ENCODE results near the gene ANK3. TPM values are rescaled to one million over a fixed set of nuclear protein-coding genes. Genes with fewer than 3 reads are reported as not detected.

Gene ANK3
- polyA plus RNA-seq, 1 donor: 179 TPM

DNA sequence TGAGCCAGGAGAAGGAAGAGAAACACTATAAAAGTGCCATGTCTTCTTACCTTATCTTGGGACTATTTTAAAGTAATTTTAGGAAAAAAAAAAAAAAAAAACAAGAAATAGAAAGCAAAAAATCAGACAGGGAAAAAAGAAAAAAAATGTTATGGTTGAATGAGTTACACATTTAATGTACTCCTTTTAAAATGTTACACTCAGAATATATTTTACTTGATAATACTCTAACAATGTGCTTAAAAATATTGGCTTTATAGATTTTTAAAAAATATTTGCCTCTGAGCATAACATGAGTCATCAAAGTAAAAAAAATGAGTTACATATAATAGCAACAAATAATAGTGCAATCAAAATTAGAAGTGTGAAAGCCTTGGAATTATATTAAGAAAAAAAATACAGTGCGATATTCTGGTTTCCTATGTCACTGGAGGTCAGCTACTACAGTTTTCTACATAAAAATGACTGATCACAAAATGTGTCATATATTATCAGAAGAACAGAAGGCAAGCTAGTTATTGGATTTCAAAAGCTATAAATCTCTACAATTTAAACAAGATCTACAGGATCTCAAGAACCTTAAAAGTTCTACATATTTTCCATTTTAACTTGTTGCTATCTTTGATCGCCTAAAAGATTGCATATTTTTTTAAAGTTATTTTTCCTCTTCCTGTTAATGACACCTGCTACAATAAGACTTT is 252.2 kb downstream of the ANK3 start:
- DNase-seq: no peak

GRCh38 chr10:60135020-60135419 is 254.7 kb downstream of the ANK3 start:
- no peak for DNase-seq

GRCh38 chr10:60134548-60134947 is 255.1 kb downstream of the ANK3 start:
- DNase-seq: no peak

DNA sequence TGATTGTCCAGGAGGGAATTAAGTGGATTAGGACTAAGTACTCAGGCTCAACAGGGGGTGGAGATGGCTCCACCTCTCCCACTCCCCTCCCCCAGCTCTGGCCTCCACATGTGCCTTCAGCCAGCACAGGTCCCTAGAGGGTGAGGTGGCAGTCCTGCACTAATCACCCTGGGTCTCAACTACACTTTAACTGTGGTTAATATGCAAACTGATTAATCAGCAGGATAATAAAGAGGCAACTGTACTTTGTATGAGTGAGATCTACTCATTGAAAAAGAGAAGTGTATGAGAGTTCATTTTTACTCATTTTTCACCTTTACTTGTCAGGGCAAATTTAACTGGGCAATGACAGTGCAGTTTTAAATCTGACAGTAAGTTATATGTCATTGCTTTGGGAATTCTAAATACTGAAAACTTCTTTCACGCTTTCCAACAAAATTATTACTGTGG is 259.5 kb downstream of the ANK3 start:
- DNase-seq: no peak

GRCh38 chr10:60125895-60126294 is 263.8 kb downstream of the ANK3 start:
- DNase-seq: no peak

GRCh38 chr10:60124536-60124935 is 265.1 kb downstream of the ANK3 start:
- DNase-seq: no peak

DNA sequence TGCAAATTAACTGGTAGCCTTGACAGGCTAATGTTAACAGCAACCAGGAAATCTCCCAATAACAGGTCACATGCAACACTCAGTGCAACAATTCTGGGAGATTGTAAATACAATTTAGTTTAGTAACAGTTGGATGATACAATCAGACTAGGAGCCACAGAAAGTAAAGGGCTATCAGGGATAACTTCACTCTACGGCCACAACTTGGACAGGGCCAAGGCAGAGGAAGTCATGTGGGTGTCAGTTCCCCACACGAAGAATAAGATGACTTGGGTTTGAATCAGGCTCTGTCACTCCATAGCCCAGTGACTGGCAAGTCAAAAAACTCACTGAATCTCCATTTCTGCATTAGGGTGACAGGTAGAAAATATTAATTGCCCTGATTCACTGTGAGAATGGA is 266.0 kb downstream of the ANK3 start:
- DNase-seq: no peak

DNA sequence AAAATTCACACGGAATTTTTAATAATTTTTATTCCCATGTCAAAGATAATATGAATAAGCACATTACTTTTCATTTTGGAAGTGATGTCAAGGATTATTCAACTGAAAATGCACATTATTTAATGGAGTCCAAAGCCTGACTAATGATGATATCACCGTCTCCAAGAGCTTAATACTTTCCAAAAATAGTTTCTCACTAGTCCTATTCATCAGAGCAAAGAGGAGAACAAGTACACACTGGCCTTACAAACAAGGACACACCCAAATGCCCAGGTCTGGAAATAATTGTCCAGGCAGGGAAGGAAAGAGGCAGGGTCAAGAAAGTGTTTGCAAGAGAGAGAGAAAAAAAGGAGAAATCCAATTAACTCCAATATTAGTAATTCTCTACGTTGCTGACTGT is 266.5 kb downstream of the ANK3 start:
- no peak for DNase-seq

GRCh38 chr10:60122190-60122589 is 267.5 kb downstream of the ANK3 start:
- DNase-seq: no peak

DNA sequence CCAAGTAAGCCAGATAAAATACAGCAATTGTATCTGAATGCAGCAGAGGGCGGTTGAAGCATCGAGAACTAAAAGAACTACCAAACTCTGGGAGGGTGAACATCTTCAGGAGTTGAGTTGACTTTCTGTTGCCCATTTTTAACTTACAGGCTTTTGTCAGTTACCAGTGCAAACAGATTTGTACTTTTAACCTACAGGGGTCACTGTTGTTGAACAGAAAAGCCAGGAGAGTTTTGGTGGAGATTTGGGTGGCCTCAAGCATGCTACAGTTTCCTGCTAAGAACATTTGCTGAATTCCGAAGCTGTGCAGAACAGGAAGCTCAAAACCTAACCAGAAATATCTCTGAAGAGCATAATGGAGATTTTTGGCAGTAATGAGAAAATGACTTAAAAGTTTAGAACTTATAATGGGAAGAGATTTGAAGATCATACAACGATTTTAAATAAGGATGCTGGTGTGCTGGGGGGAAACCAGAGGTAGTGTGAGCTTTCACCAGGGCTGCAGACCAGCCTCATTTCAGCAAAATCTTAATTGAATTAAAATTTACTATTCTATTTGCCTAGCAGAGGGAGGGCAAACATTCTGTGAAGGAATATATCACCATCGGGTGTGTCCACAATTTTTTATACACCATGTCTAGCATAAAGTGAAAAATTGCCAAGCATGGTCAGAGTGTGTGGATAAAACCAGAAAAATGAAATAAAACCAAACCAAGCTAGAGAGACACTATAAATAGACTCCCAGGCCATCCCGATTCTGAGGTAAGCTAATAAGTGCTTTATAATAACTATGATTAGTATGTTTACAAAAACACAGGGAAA is 274.7 kb downstream of the ANK3 start:
- DNase-seq: no peak

DNA sequence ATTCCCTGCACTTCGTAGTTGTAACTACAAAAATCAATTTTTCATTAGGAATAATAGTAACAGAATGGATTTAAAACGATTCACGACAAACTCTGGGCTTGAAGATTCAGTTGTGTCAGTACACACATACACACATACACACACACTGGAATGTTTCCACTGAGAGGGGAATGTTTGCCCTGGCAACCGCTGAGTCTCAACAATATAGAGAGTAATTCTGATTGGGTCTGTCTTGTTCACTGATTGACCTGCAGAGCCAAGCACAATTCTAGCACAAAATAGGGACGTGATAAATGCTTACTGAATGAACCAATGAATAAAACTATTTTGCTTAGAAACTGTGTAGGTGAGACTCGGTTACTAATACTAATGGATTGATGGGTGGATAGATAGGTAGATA is 278.9 kb downstream of the ANK3 start:
- no peak for DNase-seq

GRCh38 chr10:60107308-60107976 is 282.2 kb downstream of the ANK3 start:
- no peak for DNase-seq

DNA sequence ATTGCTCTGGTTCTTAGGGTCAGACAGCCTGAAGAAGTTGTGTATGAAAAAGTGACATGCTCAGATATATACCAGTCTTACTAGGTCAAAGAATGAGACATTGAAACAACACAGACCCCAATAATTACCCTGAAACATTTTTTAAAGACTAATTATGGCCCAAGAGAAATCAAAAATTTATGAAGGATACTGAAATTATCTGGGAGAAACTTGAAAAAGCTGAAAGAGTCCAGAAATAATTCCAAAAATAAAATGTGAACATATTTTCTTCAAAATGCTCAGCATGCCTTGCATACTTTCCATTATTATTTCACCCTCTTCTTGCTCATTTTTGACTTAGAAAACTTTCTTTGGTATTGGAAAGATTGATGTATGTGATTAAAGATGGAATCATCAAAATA is 284.4 kb downstream of the ANK3 start:
- DNase-seq: no peak

DNA sequence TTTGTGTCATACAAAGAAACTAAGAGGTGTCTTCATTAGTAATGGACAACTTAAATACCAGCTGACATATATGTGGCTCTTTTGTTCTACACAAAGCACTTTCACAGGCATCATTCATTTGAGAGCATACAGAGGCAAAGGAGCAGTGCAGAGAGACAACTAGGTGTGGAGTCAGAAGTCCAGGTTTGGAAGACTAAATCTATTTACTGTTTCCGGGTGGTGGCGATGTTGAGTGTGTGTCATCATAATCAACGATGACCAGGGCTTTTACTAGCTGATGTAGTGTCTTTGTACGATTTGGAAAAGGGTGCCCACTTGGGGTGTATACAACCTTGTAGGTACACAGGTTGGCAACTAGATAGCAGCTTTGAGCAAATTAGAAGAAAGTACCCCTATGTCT is 287.9 kb downstream of the ANK3 start:
- DNase-seq: no peak

GRCh38 chr10:60099998-60100747 is 289.5 kb downstream of the ANK3 start:
- DNase-seq: peak; percentile 73

DNA sequence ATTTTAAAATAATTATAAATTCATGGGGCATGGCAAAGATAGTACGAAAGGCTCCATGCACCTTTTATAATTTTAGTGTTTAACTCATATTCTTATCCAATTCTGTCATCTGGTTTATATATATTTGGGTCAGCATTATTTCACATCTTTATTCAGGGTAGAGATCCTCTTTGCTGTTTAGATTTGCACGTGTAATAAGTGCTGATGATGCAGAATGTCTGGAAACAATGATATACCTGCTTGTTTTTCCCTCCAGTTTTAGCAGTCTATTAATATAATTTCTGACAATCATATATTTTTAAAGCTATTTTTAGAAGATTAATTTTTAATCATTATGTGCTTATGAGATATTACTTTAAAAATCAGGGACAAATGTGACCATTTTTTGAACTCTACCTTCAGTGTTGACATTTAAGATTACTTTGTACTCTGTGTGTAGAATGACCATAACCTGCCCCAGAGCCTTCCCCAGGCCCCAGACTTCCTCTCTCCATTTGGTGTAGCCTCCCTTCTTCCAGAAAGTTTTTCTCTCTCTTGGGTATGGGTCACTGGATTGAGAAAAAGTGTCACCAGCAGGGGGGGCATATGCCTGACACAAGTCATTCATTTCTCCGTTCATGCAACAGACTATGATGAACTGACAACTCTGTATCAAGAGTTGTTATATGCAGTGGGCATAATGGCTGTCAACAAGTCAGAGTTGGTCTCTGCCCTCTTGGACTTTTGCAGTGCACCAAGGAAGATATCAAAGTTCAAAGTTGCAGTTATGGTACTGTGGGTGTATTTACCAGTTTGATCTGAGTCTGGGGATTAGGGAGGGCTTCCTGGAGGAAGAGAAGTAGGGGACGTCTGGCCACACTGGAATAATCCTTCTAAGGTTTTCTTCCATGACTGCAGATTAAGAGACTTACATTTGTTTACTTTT is 290.7 kb downstream of the ANK3 start:
- no peak for DNase-seq

- no peak for DNase-seq
These were observed 292.7 kb downstream of the ANK3 start for GRCh38 chr10:60096761-60097513.

DNA sequence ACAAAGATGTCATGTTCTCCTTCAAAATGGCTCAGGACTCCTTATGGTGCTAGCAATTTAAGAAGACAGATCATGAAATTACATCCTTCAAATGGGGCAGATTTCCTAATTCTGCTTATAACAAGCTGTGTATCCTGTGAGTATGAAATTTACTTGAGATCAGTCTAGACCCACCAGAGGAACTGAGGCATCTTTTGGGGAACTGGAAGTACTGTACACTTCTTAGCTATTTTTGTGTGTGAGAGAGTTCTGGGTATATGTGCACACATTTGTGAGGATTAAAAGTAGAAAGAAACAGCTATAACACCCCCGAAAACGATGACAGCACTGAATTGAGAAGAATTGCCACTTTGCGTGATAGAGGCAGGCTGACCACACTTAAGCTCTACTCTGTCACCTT is 296.4 kb downstream of the ANK3 start:
- DNase-seq: no peak

DNA sequence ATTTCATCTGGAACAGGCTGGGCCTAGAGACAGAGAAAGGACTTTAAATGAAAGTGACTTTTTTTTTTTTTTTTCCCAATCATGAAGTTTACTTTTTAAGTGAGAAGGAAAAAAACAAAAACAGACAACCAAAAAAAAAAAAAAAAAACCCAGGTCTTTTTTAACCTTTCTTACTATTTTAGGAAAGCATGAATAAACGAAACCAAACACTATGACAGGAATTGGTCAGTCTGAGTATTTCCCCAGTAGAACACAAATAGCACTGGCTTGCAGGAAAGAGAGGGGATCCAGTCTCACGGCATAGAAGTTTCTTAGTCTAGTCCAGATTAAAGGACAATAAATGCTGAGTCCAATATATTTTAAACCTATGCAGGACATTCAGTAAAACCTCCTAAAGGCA is 302.8 kb downstream of the ANK3 start:
- no peak for DNase-seq

GRCh38 chr10:60086421-60086820 is 303.3 kb downstream of the ANK3 start:
- no peak for DNase-seq

All from hindlimb muscle (tissue), 1 donor.